Smooth muscle cell of the coronary artery (primary cell): Measurements from ENCODE around the gene BRIX1. TPM values are rescaled to one million over a fixed set of nuclear protein-coding genes. Genes with fewer than 3 reads are reported as not detected.

Source experiments
- total RNA-seq: library from RNA; depleted of rRNA; stranded (reverse); fragments of >200 nt; gene quantifications from 2 replicates; pipeline ENCODE4 v1.2.3, GENCODE V29; 2014; ENCODE audit warnings: low replicate concordance

Gene BRIX1, protein sequence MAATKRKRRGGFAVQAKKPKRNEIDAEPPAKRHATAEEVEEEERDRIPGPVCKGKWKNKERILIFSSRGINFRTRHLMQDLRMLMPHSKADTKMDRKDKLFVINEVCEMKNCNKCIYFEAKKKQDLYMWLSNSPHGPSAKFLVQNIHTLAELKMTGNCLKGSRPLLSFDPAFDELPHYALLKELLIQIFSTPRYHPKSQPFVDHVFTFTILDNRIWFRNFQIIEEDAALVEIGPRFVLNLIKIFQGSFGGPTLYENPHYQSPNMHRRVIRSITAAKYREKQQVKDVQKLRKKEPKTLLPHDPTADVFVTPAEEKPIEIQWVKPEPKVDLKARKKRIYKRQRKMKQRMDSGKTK
- 18.6 and 23.2 TPM in 2 replicates for total RNA-seq

GRCh38 chr5:34915139-34915855 is at the start of gene BRIX1, which contains the start of gene RAD1:
Gene BRIX1, plus strand, starts transcription at chr5:34915711. Its CDS starts 28 bp downstream, at chr5:34915739.
Gene RAD1, minus strand, starts transcription at chr5:34915504. Its CDS starts 612 bp downstream, at chr5:34914892.

GRCh38 chr5:34929134-34929719 is 13.7 kb downstream of the BRIX1 start, which contains the start of gene DNAJC21:
Gene DNAJC21, plus strand, starts transcription at chr5:34929559. Its CDS starts 261 bp downstream, at chr5:34929820.

Other genes with a start within 250 kb of the BRIX1 start
- 0.12 TPM in 1 of 2 replicates, not detected in the other for gene TTC23L, start 76.5 kb upstream of the BRIX1 start, total RNA-seq
- 30.7 and 41.4 TPM in 2 replicates for gene RAD1, start 207 bp upstream of the BRIX1 start, total RNA-seq
- 28.0 and 80.7 TPM in 2 replicates for gene DNAJC21, start 13.8 kb downstream of the BRIX1 start, total RNA-seq
- gene AGXT2, start 132.2 kb downstream of the BRIX1 start, total RNA-seq, result not detected in 2 replicates